Activated T-cell treated with anti-CD3 and anti-CD28 coated beads for 24 hours (primary cell): ENCODE measurements around the gene SHOC2.
"Not testable (repeated sequence)": the region's sequence is repeated elsewhere in the genome, so short reads cannot be mapped to it uniquely, and the experiment has no call there.

Experiments used
- DNase-seq: peaks from one replicate; pipeline ENCODE4 v3.0.0-alpha.2; 2020; ENCODE audit warnings: low read depth

SHOC2 gene

DNA sequence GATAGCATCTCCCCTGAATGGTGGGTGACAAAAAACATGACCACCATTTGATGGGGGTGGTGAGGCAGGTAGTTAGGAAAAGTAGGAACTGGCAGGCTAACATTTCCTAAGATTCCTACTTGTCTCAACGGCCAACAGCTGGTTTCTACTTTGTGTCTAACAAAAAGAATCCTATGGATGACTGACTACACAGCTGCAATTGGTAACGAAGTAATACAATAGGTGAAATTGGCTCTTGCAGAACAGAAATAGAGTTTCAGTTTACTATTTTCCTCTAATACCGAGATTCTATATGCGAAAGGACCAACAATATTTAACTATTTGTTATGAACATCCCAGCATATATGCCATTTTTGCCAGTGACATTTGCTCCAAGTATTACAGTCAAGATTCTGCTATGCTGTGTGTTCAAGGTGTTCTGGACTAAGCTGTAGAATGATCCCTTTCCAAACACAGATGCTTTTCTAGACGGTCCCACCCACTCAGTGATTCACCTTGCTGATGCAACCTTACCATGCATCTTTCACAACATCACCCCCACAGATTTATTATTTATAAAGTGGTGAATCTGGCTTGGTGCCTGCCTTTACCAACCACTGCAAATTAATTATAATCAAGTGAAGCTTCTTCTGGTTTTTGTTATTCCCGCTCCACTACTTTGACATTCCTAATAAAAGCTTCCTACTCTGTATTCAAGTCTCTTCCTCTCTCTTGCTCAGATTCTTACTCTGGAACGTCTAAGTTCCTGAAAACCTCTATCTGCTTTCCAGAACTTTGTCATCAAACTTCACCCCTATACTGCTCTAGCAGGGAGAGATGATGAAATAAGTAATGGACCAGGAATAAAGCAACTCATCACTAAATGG, 17.2 kb upstream of the SHOC2 start:
- no peak for DNase-seq

DNA sequence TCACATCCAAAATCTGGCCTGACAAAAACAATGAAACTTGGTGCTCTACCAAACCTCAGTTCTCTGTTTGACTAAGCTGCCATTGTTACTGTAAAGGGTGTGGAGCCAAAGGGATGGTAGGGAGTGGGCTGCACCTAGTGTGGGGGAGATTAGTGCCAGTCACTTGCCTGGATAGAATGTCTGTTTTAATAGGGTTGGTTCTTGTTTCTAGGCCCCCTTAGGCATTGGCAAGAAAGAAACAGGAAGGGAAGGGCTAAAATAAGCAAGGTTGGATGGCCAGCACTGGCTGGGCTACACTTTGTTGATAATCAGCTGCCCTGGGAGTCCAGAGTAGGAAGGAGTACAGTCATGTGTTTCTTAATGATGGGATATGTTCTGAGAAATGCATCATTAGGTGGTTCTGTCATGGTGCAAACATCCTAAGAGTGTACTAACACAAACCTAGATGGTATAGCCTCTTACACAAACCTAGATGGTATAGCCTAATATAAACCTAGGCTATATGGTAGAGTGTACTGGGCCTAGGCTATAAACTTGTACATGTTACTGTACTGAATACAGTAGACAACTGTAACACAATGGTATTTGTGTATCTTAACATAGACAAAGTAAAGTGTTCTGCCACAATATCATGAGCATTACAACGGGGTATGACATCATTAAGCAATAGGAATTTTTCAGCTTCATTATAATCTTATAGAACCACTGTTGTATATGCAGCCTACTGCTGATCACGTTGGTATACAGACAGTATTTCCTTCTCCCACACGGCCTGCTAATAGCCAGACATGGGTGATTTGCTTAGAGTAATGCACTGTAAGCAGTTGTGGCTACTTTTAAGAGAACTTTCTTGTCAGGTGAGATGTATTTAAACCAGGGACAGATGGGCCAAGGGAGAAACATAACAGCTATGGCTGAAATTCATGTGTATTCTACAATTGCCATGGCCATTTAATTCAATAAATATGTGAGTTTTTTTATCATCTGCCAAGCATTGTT, 15.8 kb upstream of the SHOC2 start:
- no peak for DNase-seq

DNA sequence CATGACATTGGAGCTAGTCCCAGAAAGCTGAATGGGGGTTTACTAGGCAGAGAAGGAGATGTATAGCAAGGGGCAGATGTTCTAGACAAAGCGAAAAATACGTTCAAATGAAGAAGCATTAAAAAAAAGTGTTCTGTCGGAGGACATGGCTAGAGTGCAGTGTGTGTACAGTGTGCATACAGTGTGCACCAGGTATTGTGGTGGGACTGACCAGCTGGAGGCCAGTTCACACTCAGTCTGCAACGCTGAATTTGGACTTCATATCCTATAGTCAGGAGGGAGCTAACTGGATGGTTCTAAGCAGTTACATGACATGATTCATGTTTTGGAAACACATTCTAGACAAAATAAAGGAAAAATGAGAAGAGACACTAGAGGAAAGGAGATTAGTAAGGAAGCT, 9.3 kb upstream of the SHOC2 start:
- DNase-seq: no peak

DNA sequence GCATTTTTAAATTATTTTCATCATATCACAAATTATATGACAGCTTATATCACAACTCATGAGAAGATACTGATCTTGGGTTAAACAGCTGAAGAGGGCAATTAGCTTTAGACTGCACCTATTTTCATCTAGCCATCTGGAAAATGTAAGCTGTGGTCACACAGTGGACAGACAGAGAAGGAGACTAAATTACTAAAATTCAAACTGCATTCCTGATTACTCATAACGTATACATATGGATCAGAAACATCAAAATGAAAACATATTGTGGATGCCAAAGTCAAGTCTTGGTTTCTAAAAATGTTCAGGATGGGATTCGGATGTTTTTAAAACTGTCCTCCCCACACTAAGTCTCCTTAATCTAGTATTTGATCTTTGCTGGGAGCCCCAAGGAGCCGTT, 7.0 kb upstream of the SHOC2 start:
- DNase-seq: no peak

DNA sequence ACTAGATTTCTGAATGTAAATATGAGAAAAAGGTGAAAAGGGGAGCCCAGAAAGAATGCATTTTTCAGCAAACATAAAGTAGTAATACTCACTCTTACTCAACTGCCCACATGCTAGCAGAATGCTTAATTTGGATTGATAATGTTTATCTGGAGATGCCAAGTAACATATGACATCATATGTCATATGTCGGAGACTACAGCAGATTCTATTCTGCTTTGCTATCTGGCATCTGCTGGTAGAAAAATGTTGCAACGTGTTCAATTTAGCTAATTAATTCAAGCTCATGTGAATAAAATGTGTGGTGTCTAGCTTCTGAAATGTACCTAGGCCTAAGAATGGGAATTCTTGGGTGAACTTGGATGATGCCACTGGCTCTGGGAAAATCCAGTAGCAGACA, 5.0 kb upstream of the SHOC2 start:
- DNase-seq: no peak

DNA sequence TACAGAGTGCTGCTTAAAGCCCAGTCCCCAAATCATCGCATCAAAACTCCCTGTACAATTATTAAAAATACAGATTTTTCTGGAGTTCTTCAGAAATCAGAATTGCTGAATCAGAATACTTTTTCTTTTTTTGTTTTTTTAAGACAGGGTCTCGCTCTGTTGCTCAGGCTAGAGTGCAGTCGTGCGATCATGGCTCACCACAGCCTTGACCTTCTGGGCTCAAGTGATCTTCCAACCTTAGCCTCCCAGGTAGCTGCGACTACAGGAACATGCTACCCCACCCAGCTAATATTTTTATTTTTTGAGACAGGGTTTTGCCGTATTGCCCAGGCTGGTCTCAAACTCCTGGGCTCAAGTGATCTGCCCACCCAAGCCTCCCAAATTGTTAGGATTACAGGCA, 4.4 kb upstream of the SHOC2 start:
- DNase-seq: no peak

DNA sequence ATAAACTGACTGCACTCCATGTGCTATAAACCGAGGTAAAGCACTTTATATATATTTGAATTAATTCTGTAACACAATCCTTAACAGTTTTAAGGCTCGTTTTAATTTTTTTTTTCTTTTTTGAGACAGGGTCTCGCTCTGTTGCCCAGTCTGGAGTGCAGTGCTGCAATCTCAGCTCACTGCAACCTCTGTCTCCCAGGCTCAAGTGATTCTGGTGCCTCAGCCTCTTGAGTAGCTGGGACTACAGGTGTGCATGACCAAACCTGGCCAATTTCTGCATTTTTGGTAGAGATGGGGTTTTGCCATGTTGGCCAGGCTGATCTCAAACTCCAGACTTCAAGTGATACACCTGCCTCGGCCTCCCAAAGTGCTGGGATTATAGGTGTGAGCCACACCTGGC, 3.8 kb upstream of the SHOC2 start:
- not testable (repeated sequence) for DNase-seq

DNA sequence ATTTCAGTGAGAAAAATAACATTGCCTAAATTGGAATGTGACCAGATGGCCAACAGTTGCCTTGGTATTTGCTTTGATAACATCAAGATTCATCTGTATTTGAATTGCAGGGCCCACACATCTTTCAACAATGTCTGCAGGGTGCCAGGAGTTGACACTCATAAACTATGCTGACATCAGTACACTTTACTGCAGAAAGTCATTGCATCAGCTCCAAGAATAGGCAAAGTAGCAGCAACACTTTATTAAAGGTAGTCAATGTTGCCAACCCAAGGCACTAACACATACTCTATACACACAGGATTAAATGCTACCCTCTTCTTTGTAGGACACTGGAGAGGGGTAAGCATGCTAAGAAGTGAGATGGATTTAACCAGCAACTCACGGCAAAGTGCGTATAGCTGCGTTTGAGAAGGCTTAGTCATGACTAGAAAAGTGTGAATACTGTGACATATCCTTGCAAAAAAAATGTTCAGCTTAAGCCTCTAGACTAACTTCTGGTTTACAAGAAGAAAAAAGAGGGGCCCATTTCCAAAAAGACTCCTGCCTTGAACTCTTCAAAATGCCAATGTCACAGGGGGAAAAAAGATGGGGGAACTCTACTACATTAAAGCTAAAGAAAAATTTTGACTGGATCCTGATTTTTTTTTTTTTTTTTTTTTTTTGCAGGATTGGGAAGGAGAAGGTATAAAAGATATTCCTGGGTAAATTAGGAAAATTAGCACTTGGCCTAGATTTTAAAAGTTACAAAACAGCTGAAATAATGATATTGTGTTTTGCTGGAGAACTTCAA, 2.7 kb upstream of the SHOC2 start:
- no peak for DNase-seq

DNA sequence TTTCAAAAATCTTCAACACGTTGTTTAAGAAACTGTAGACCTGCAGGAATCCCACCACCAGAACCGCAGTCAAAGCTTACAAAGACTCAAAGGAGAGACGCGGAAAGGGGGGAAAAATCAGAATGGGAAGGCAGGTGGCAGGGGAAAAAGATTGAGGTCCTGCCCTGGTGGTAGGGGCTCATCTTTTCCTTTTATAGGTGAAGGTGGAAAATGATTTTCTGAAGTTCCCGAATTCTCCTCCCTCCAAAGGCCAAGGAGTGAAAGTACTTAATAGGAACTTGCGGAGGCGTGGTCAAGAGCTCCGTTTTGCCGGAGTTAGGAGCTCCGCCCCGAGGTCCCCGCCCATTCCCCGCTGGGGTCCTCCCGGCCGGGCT, 1.1 kb upstream of the SHOC2 start:
- no peak for DNase-seq

DNA sequence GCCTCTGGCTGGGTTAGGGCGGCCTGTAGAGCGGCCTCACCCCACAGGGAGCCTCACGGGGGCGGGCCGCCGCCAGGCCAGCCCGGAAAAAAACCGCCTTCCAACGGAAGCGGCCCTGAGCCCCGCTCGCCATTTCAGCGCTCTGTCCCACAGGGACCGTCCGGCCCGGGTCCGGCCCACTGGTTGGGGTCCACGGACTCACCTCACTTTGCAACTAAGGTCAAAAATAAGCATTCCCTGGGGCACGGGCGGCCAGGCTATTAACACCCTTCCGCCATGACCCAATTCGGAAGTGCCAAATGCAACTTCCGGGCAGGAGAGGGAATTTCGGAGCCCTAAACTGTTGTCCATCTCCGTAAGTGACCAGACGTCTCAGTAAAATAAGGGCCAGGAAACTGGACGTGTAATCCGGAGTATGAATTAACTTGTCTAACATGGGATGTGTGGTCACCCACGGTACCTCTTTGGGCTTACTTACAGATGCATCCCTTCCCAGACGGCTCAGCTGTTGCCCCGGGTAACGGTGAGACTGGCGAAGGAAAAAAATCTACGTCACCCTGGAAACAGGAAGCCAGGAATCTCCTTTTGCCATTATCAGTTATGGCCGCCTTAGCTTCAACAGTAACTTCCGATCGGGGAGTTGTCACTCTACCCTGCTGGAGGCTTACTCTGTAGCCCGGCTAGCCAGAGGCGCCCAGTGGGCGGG, 608 bp upstream of the SHOC2 start, which contains the start of gene BBIP1:
Gene BBIP1, minus strand, starts transcription at position 538 of the 706 bp plus-strand sequence. CDS start 1,023 bp downstream, outside the sequence.
- peak; percentile 97 for DNase-seq

DNA sequence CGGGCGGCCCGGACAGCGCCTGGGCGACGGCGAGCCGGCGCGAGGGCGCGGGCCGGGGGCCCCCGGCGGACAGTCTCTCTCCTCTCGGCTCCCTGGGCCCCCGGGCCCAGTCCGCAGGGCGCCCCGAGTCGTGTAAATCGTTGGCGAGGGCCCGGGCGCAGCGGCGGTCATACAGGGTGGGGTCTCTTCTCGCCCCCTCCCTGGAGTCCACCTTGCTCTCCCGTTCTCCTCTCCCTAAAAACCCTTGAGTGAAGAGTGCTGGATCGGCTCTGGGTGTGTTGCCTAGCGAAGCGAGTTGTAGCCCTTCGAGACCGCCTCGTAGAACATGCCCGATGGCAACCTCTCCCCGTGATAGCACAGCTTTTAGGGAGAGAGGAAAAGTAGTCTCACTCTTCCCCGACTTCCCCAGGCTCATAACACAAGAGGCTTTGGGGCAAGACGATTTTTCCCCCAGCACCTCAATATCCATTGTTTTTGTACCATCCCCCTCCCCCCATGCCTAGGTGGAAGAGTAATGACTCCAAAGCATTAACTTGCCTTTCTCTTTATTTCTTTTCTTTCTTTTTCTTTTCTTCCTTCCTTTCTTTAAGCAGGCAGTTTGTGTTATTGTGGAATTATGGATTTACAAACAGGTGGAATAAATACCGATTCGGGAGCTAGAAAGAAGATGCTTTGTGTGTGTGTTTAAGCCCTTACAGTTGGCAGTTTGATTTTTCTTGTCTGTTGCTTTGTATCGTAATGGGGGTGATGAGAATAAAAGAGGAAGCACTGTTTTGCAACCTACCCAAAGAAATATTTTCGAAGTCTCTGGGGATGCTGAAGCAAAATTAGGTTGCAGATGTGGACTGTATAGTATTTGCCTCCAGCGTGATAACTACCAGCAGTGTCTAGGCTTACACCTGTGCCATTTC, 822 bp downstream of the SHOC2 start:
- no peak for DNase-seq

DNA sequence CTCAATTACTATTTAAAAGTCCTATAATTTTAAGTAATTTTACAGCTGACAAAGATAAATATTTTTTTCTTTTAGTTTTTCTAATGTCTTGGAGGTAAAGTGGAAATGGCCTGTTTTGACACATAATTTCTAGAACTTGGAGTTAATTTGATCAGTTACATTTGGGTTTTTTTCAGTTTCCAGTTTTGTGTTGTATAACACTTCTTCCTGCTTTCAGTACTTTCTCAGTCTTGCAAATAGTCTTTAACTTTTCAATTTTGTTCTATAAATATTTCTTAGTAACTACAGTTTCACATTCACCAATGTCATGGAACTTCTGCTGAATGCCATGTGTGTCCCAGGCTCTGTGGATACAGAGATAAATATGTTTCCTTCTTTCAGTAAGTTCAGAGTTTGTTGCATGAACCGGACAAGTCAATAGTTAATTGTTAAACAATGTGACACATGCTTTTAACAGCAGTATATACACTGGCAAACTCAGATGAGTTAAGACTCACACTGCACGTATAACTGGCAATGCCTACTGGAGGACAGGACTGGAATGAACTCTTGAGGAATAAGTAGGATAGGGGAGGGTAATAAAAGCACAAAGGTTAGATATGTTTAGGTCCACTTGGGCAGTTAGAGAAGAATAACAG, 4.6 kb downstream of the SHOC2 start:
- DNase-seq: no peak

DNA sequence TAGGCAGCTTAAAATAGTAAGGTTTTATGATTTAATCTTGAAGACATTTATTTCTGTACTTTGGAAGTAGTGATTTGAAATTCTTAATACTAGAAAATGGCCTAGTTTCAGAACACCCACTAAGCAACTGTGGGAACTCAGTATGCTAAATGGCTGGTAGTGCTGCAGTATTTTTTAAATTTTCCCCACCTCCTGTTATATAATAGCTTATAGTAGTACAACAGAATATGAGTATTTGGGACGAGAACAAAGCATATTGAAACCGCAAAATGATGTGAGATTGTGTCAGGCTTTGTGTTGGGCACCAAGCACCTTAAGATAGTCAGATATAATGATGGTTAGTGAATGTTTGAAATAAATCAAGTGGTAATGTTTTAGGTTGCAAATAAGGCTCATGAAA, 8.1 kb downstream of the SHOC2 start:
- DNase-seq: no peak

DNA sequence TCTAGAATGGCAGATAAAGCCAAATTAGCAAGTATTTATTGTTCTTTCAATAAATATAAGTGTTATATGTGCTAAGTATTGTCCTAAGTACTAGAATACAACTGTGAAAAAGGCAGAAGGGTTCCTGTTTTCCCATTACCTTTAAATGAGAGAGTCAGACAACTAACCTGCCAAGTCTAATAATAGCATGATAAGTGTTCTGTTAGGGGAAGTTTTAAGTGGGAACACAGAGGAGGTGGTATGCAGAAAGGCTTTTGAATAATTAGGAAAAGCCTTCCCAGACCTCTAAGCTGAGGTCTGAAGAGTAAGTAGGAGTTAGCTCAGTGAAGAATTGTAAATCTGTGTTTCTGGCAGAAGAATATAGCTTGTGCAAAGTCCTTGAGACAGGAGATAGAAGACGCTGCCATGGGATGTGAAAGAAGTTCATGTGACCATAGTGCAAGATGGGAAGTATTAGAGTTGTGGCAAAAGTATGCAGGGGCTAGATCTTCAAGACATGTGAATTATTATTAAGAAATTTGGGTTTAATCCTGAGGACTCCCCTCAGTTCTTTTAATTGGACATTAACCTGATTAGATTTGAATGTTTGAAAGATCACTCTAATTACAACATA, 12.5 kb downstream of the SHOC2 start:
- no peak for DNase-seq

DNA sequence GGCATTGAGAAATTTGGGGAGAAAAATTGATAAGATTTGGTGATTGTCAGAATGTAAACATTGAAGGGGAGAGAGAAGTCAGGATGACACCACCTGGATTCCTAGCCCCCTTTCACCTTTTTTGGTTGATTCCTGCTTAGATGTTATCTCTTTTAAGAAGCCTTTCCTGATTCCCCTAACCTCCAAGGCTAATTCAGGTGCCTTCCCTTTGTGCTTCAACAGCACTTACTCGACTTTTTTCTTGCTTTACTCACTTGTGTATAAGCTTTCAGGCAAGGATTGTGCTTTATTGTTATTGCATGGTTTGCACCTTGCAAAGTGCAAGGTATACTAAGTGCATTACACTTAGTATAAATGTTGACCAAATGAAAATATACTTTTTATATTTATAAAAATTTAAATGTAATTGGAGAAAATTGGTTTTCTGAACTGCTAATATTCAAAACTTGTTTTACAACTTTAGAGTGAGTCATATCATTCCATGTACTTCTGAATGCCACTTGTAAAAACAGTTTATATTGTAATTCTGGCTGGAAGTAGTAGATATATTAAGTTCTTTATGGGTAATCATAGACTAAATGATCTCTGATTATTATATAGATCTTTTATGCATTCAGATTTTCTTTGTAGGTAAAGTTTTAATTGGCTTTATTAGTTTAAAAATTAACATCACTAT, 13.2 kb downstream of the SHOC2 start:
- no peak for DNase-seq

DNA sequence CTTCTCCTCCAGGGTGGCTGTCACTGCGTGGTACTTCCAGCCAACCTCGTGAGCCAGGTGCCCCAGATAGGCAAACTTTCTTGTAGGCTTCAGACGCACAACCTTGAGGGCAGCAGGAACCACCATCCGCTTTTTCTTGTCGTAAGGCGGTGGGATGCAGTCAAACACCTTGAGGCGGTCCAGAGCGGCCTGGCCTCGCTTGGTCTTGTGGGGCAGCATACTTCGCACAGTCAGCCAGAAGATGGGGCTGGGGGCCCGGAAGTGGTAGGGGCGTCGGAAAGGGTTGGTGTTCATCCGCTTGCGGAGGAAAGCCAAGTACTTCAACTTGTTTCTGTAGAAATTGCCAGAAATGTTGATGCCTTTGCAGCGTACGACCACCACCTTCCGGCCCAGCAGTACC, 17.4 kb downstream of the SHOC2 start:
- DNase-seq: no peak

DNA sequence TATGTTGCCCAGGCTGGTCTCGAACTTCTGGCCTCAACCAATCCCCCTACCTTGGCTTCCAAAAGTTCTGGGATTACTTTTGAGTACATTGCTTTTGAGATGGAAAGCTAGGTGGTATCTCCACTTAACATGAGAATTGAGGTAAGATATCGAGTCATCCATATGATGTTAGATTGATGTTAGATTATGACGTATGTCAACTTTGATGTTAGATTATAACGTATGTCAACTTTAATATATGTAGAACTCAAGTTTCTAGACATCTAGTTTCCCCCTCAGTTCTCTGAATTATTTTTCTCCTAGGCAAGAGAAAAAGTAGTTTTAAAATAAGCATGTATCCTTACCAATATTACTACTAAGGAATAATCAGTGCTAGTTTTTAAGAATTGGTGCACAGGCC, 20.0 kb downstream of the SHOC2 start:
- DNase-seq: no peak

DNA sequence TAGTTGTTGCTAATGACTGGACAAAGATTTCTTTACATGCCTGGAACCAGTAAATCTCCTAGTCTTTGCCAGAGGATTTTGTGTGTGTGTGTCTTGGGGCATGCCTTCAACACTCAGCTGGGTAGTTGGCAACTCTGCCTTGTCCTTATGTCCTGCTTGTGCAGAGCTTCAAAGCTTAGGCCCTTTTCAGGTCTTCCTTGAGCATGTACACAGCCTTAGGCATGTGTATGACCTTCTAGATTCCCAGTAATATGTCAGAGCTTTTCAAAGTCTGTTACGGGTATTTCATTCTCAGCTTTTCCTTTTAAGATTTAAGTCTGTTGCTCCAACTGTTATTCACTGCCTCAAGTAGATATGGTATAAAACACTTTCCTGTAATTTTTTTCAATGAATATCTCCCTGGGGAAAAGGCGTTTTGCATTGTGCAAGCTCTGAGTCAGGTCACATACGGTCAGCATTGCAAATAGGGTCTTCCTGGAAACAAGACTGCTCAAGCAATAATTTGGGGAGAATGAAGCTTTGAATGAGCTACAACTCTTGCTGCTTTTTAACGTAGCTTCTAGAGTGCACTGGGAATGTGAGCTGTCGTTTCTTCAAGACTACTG, 25.5 kb downstream of the SHOC2 start:
- no peak for DNase-seq
